ENCODE results near the gene SPRED2. TPM values are rescaled to one million over a fixed set of nuclear protein-coding genes. Genes with fewer than 3 reads are reported as not detected.

SPRED2 gene
- total RNA-seq, 4 donors from 2014 or later, result 21.9 to 28.8 (median 25.5) TPM

GRCh38 chr2:65456064-65456463, 23.7 kb upstream of the SPRED2 start:
- no peaks in the 10 kb centered on the region for H3K9me3 ChIP-seq
- TF ChIP-seq CTCF (IDR thresholded peaks at IDR 0.05) (no peak), POLR2A (IDR thresholded peaks at IDR 0.05) (no peak), EP300 (IDR thresholded peaks at IDR 0.05) (no peak)
- H3K27me3 ChIP-seq, result no peaks in the 10 kb centered on the region
- no peak overlapping the region for H3K4me3 ChIP-seq
- no peaks in the 10 kb centered on the region for H3K36me3 ChIP-seq
- H3K4me1 ChIP-seq, result no peaks in the 10 kb centered on the region
- no peak for DNase-seq (ENCODE audit: low spot score in 2 of 2)
- no peak overlapping the region for H3K27ac ChIP-seq

- no peak for DNase-seq (ENCODE audit: low spot score in 2 of 2)
- TF ChIP-seq CTCF (IDR thresholded peaks at IDR 0.05) (no peak), POLR2A (IDR thresholded peaks at IDR 0.05) (no peak), EP300 (IDR thresholded peaks at IDR 0.05) (no peak)
- H3K27ac ChIP-seq, result no peak overlapping the region
- H3K36me3 ChIP-seq, result no peaks in the 10 kb centered on the region
- no peaks in the 10 kb centered on the region for H3K9me3 ChIP-seq
- H3K4me1 ChIP-seq, result no peaks in the 10 kb centered on the region
- H3K4me3 ChIP-seq, result no peak overlapping the region
- H3K27me3 ChIP-seq, result no peaks in the 10 kb centered on the region
- 95 to 100% methylated on average over 1 of the region's 1 CpG for WGBS, 2 donors
Observed at GRCh38 chr2:65453916-65454315, 21.5 kb upstream of the SPRED2 start.

GRCh38 chr2:65452150-65452895, 19.9 kb upstream of the SPRED2 start:
- H3K4me1 ChIP-seq, result no peaks in the 10 kb centered on the region
- TF ChIP-seq EP300 (IDR thresholded peaks at IDR 0.05), result no peak
- TF ChIP-seq POLR2A (IDR thresholded peaks at IDR 0.05), result no peak
- TF ChIP-seq CTCF (IDR thresholded peaks at IDR 0.05), result no peak
- 53 to 64% methylated on average over 5 of the region's 5 CpGs for WGBS, 2 donors
- DNase-seq (ENCODE audit: low spot score in 2 of 2), result no peak
- H3K27ac ChIP-seq, result no peak overlapping the region
- H3K36me3 ChIP-seq, result no peaks in the 10 kb centered on the region
- H3K4me3 ChIP-seq, result no peak overlapping the region
- H3K27me3 ChIP-seq, result no peaks in the 10 kb centered on the region
- no peaks in the 10 kb centered on the region for H3K9me3 ChIP-seq

- no peak for TF ChIP-seq EP300 (IDR thresholded peaks at IDR 0.05)
- TF ChIP-seq CTCF (IDR thresholded peaks at IDR 0.05), result no peak
- TF ChIP-seq POLR2A (IDR thresholded peaks at IDR 0.05), result no peak
- no peaks in the 10 kb centered on the region for H3K36me3 ChIP-seq
- 55 to 70% methylated on average over 1 of the region's 1 CpG for WGBS, 2 donors
- no peak overlapping the region for H3K27ac ChIP-seq
- H3K4me3 ChIP-seq, result no peak overlapping the region
- H3K9me3 ChIP-seq, result no peaks in the 10 kb centered on the region
- no peaks in the 10 kb centered on the region for H3K27me3 ChIP-seq
- H3K4me1 ChIP-seq, result no peaks in the 10 kb centered on the region
- no peak for DNase-seq (ENCODE audit: low spot score in 2 of 2)
Observed at GRCh38 chr2:65450810-65451209, 18.4 kb upstream of the SPRED2 start.

GRCh38 chr2:65450393-65450792, 18.0 kb upstream of the SPRED2 start:
- no peak for TF ChIP-seq POLR2A (IDR thresholded peaks at IDR 0.05)
- TF ChIP-seq EP300 (IDR thresholded peaks at IDR 0.05), result no peak
- TF ChIP-seq CTCF (IDR thresholded peaks at IDR 0.05), result no peak
- no peaks in the 10 kb centered on the region for H3K9me3 ChIP-seq
- no peak overlapping the region for H3K4me3 ChIP-seq
- no peaks in the 10 kb centered on the region for H3K4me1 ChIP-seq
- H3K27me3 ChIP-seq, result no peaks in the 10 kb centered on the region
- H3K36me3 ChIP-seq, result no peaks in the 10 kb centered on the region
- DNase-seq (ENCODE audit: low spot score in 2 of 2), result no peak
- H3K27ac ChIP-seq, result no peak overlapping the region
- WGBS, 2 donors, result 86 to 87% methylated on average over 3 of the region's 3 CpGs

Data from tibial nerve (tissue), 4 donors.